Uterus (tissue), 4 donors: ENCODE data around the gene PLOD3. TPM values are rescaled to one million over a fixed set of nuclear protein-coding genes. Genes with fewer than 3 reads are reported as not detected.

ENCODE experiments used
- DNase-seq, 2 donors: peaks; one replicate each; pipeline ENCODE4 v3.0.0-alpha.2; 2019 to 2020
- H3K27ac ChIP-seq, 2 donors: fragments of 200-600 bp; sonication (generic); 1 replicate in 1 of 2; 2 replicates in 1 of 2; pipeline ENCODE4 v1.5.1; 2016 to 2018
- H3K27me3 ChIP-seq, 2 donors: fragments of 200-600 bp; sonication (generic); one replicate each; pipeline ENCODE4 v1.5.1; 2018 to 2019; ENCODE audit warnings: control low read depth in 1 of 2
- H3K36me3 ChIP-seq, 2 donors: fragments of 200-600 bp; sonication (generic); one replicate each; pipeline ENCODE4 v1.5.1; 2019; ENCODE audit warnings: control low read depth in 1 of 2
- H3K4me1 ChIP-seq, 2 donors: fragments of 200-600 bp; sonication (generic); one replicate each; pipeline ENCODE4 v1.5.1; 2018 to 2019; ENCODE audit warnings: control low read depth in 1 of 2
- H3K4me3 ChIP-seq, 2 donors: fragments of 200-600 bp; sonication (generic); 1 replicate in 1 of 2; 2 replicates in 1 of 2; pipeline ENCODE4 v1.5.1; 2018 to 2019; ENCODE audit warnings: mild to moderate bottlenecking in 1 of 2
- H3K9me3 ChIP-seq, 2 donors: fragments of 200-600 bp; sonication (generic); one replicate each; pipeline ENCODE4 v1.5.1; 2019; ENCODE audit warnings: control low read depth in 1 of 2
- POLR2A ChIP-seq, 2 donors: fragments of 450-650 bp; IDR thresholded peaks; one replicate each; pipeline ENCODE4 v1.6.1; 2016; ENCODE audit warnings: antibody characterized with exemption in 2 of 2, mild to moderate bottlenecking in 1 of 2, moderate library complexity in 1 of 2
- intact Hi-C: fragments of 100-400 bp; cut with DNase I; formaldehyde crosslinking; loops from one replicate; pipeline ENCODE4 v1.15.1; 2023; ENCODE audit warnings: low total_unique reads
- total RNA-seq, 4 donors: library from RNA; depleted of rRNA in 3 of 4; stranded (reverse); fragments of >200 nt in 3 of 4; gene quantifications; one replicate each; pipeline versions ENCODE4 v1.1.0 to v1.2.4, GENCODE V29; 2014 to 2023
- TF ChIP-seq, protein P1 (sequence below), 4 experiments: fragments of 200-600 bp in 2 of 4; fragments of 450-650 bp in 2 of 4; sonication (generic) in 2 of 4; IDR thresholded peaks; one replicate each; pipeline ENCODE4 v1.5.1; 2016 to 2019; ENCODE audit warnings: antibody characterized with exemption in 4 of 4, mild to moderate bottlenecking in 2 of 4, moderate library complexity in 1 of 4
- donor health status: DM: yes; HTN: yes; CAD: no.

PLOD3 gene
- total RNA-seq, 4 donors from 2014 or later = 29.2 to 75.4 (median 34.1) TPM

GRCh38 chr7:101175664-101176063, 41.7 kb downstream of the PLOD3 start:
- TF ChIP-seq POLR2A (IDR thresholded peaks at IDR 0.05) = no peak
- TF ChIP-seq, protein P1, sequence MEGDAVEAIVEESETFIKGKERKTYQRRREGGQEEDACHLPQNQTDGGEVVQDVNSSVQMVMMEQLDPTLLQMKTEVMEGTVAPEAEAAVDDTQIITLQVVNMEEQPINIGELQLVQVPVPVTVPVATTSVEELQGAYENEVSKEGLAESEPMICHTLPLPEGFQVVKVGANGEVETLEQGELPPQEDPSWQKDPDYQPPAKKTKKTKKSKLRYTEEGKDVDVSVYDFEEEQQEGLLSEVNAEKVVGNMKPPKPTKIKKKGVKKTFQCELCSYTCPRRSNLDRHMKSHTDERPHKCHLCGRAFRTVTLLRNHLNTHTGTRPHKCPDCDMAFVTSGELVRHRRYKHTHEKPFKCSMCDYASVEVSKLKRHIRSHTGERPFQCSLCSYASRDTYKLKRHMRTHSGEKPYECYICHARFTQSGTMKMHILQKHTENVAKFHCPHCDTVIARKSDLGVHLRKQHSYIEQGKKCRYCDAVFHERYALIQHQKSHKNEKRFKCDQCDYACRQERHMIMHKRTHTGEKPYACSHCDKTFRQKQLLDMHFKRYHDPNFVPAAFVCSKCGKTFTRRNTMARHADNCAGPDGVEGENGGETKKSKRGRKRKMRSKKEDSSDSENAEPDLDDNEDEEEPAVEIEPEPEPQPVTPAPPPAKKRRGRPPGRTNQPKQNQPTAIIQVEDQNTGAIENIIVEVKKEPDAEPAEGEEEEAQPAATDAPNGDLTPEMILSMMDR (IDR thresholded peaks at IDR 0.05) = no peak
- H3K4me3 ChIP-seq = no peak overlapping the region
- H3K27me3 ChIP-seq = peaks cover 29 to 83% of the 10 kb centered on the region in 2 donors
- intact Hi-C loops = no loop called here
- no peaks in the 10 kb centered on the region for H3K9me3 ChIP-seq
- DNase-seq = no peak
- H3K4me1 ChIP-seq = peaks cover 0 to 23% of the 10 kb centered on the region in 2 donors
- no peaks in the 10 kb centered on the region for H3K36me3 ChIP-seq
- H3K27ac ChIP-seq = no peak overlapping the region

DNA sequence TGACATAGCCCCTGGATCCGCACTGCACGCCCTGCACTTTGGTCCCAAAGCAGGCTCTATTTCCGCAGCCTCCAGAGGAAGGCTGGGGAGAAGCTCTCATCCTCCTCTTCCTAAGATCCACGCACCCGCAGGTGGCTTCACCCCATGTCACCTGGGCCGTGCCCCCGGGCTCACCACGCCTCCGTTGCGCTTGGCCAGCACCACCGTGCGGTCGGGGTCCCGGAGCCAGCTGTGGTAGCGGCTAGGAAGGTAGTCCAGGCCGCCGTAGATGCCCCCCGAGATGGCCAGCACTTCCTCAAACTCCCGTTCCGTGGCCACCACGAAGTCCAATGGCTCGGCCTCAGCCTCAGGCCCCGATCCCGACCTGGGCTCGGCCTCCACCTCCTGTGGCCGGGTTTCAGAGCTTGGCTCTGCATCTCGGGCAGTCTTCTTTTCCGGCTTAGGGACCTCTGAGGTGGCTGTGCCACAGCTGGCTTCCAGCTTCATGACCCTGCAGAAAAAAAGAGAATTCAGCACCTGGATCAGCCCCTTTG, 43.0 kb downstream of the PLOD3 start:
- Histone ChIP-seq H3K27me3 (peaks cover 36 to 84% of the 10 kb centered on the region in 2 donors), H3K4me1 (peaks cover 0 to 17% of the 10 kb centered on the region in 2 donors), H3K4me3 (no peak overlapping the region), H3K9me3 (no peaks in the 10 kb centered on the region), H3K27ac (no peak overlapping the region), H3K36me3 (no peaks in the 10 kb centered on the region)
- TF ChIP-seq, protein P1 (IDR thresholded peaks at IDR 0.05) = no peak
- no peak for TF ChIP-seq POLR2A (IDR thresholded peaks at IDR 0.05)
- DNase-seq = no peak
- intact Hi-C loops = no loop called here

DNA sequence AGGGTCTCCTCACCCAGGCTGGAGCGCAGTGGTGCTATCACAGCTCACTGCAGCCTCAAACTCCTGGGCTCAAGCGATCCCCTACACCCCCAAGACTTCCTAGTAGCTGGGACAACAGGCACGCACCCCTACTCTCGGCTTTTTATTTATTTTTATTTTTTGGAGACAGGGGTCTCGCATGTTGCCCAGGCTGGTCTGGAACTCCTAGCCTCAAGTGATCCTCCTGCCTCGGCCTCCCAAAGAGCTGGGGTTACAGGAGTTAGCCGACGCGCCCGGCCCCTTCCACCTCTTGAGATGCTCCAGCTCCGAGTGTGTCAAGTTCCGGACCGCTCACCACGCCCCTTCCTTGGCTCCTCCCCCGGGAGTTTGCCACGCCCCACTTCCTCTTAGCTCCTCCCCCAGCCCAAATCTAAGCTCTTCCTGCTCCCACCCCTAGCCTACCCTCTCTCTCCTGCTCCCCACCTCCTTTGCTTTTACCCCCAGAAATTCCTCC, 43.6 kb downstream of the PLOD3 start:
- intact Hi-C loops = no loop called here
- Histone ChIP-seq H3K27me3 (peaks cover 38 to 84% of the 10 kb centered on the region in 2 donors), H3K9me3 (no peaks in the 10 kb centered on the region), H3K27ac (no peak overlapping the region), H3K36me3 (no peaks in the 10 kb centered on the region), H3K4me3 (no peak overlapping the region), H3K4me1 (peaks cover 0 to 17% of the 10 kb centered on the region in 2 donors)
- DNase-seq = no peak
- TF ChIP-seq, protein P1 (IDR thresholded peaks at IDR 0.05) = no peak
- TF ChIP-seq POLR2A (IDR thresholded peaks at IDR 0.05) = no peak

DNA sequence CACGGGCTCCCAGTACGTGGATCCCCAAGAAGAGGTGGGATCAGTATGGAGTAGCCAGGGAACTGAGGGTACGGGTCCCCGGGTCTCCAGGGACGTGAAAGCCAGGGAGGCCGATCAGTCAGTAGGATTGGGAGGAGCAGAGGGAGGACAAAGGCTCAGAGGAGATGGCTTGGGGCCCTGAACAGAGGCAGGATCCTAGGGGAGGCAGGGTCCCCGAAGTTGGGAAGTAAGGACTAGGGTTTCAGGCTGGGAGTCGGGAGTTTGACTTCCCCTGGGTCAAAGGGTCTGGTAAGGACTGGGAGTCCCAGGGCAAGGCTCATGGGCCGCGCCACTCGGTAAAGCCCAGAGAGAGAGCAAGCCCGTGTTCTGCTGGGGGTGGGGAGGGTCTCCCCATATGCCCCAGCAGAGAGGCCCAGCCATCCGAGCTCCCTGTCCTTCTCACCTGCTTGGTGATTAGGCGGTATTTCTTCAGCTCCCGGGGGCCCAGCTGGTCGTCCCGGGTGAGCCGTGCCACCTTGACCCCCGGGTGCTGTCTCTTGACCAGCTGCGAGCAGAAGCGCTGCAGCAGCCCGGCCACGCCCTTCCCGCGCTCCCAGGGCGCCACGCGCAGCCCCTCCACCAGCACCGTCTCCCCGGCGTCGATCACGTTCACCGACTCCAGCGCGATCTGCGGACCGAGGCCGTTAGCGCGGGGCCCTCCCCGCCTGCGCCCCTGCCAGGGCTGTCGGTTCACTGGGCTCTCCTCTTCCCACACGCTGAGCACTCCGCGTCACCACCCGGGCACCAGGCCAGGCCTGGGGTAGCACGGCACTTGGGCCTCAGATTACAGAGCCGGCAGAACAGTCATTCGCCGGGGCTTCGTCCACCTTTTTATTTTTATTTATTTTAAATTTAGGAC, 44.3 kb downstream of the PLOD3 start:
- intact Hi-C loops = no loop called here
- no peak for TF ChIP-seq POLR2A (IDR thresholded peaks at IDR 0.05)
- TF ChIP-seq, protein P1 (IDR thresholded peaks at IDR 0.05) = no peak
- no peaks in the 10 kb centered on the region for H3K9me3 ChIP-seq
- H3K27me3 ChIP-seq = peaks cover 38 to 80% of the 10 kb centered on the region in 2 donors
- H3K4me1 ChIP-seq = peaks cover 0 to 17% of the 10 kb centered on the region in 2 donors
- peak in 1 of 2 donors; percentile 58 for DNase-seq
- no peak overlapping the region for H3K4me3 ChIP-seq
- H3K27ac ChIP-seq = no peak overlapping the region
- H3K36me3 ChIP-seq = no peaks in the 10 kb centered on the region
